Measurements from ENCODE around the gene TFCP2. TPM values are rescaled to one million over a fixed set of nuclear protein-coding genes. Genes with fewer than 3 reads are reported as not detected.

TFCP2 gene
- total and polyA plus RNA-seq, 7 experiments from 2014 or later, result 10.8 to 42.3 (median 27.4) TPM

GRCh38 chr12:51150777-51151176 is 22.2 kb downstream of the TFCP2 start:
- ATAC-seq (no peak), DNase-seq (no peak)
- H3K36me3 ChIP-seq (ENCODE audit: control insufficient read depth in 2 of 3, insufficient read depth in 3 of 3, low read length in 3 of 3), result no peaks in the 10 kb centered on the region
- peaks cover 0 to 14% (median 4%) of the 10 kb centered on the region in 5 donors for H3K36me3 Mint-ChIP-seq
- intact Hi-C loops (cut with micrococcal nuclease), result no loop called here
- no peaks in the 10 kb centered on the region for H3K27me3 Mint-ChIP-seq
- CTCF ChIA-PET, result no interaction called here
- H3K4me3 Mint-ChIP-seq, result no peak overlapping the region
- H3K4me1 ChIP-seq (ENCODE audit: control insufficient read depth in 2 of 2, insufficient read depth in 2 of 2, low read length in 2 of 2), result no peaks in the 10 kb centered on the region
- H3K4me1 Mint-ChIP-seq, result peaks cover 16 to 55% (median 43%) of the 10 kb centered on the region in 7 donors
- no peaks in the 10 kb centered on the region for H3K27me3 ChIP-seq (ENCODE audit: control insufficient read depth in 2 of 2, insufficient read depth in 2 of 2, low read length in 2 of 2)
- POLR2A ChIA-PET, result no interaction called here
- H3K9me3 Mint-ChIP-seq, result no peaks in the 10 kb centered on the region
- H3K9me3 ChIP-seq (ENCODE audit: control insufficient read depth in 2 of 3, low read length in 3 of 3), result no peaks in the 10 kb centered on the region
- no peak overlapping the region for H3K4me3 ChIP-seq (ENCODE audit: low read length)
- peak overlapping the region in 3 of 9 donors; percentile 19 to 79 (median 21) for H3K27ac Mint-ChIP-seq
- H3K27ac ChIP-seq (ENCODE audit: low read depth, low read length), result no peak overlapping the region

- Mint-ChIP-seq H3K36me3 (peaks cover 9 to 22% (median 17%) of the 10 kb centered on the region in 5 donors), H3K9me3 (peaks cover 0 to 8% (median 0%) of the 10 kb centered on the region in 11 donors), H3K27me3 (no peaks in the 10 kb centered on the region), H3K27ac (peak overlapping the region in 1 of 9 donors; percentile 22), H3K4me1 (peaks cover 16 to 56% (median 46%) of the 10 kb centered on the region in 7 donors), H3K4me3 (no peak overlapping the region)
- no peaks in the 10 kb centered on the region for H3K36me3 ChIP-seq (ENCODE audit: control insufficient read depth in 2 of 3, insufficient read depth in 3 of 3, low read length in 3 of 3)
- no peaks in the 10 kb centered on the region for H3K27me3 ChIP-seq (ENCODE audit: control insufficient read depth in 2 of 2, insufficient read depth in 2 of 2, low read length in 2 of 2)
- intact Hi-C loops (cut with micrococcal nuclease), result no loop called here
- H3K9me3 ChIP-seq (ENCODE audit: control insufficient read depth in 2 of 3, low read length in 3 of 3), result no peaks in the 10 kb centered on the region
- no peaks in the 10 kb centered on the region for H3K4me1 ChIP-seq (ENCODE audit: control insufficient read depth in 2 of 2, insufficient read depth in 2 of 2, low read length in 2 of 2)
- ChIA-PET POLR2A (no interaction called here), CTCF (no interaction called here)
- DNase-seq (no peak), ATAC-seq (no peak)
- no peak overlapping the region for H3K27ac ChIP-seq (ENCODE audit: low read depth, low read length)
- H3K4me3 ChIP-seq (ENCODE audit: low read length), result no peak overlapping the region
Measured at GRCh38 chr12:51147309-51147708, 25.6 kb downstream of the TFCP2 start.

- peaks cover 0 to 8% (median 0%) of the 10 kb centered on the region in 11 donors for H3K9me3 Mint-ChIP-seq
- Histone ChIP-seq H3K27me3 (ENCODE audit: control insufficient read depth in 2 of 2, insufficient read depth in 2 of 2, low read length in 2 of 2) (no peaks in the 10 kb centered on the region), H3K9me3 (ENCODE audit: control insufficient read depth in 2 of 3, low read length in 3 of 3) (no peaks in the 10 kb centered on the region), H3K4me3 (ENCODE audit: low read length) (no peak overlapping the region), H3K36me3 (ENCODE audit: control insufficient read depth in 2 of 3, insufficient read depth in 3 of 3, low read length in 3 of 3) (peaks cover 0 to 8% (median 0%) of the 10 kb centered on the region in 3 experiments), H3K4me1 (ENCODE audit: control insufficient read depth in 2 of 2, insufficient read depth in 2 of 2, low read length in 2 of 2) (no peaks in the 10 kb centered on the region), H3K27ac (ENCODE audit: low read depth, low read length) (no peak overlapping the region)
- intact Hi-C loops (cut with micrococcal nuclease), result no loop called here
- H3K36me3 Mint-ChIP-seq, result peaks cover 9 to 29% (median 17%) of the 10 kb centered on the region in 5 donors
- CTCF ChIA-PET, result no interaction called here
- no peak overlapping the region for H3K4me3 Mint-ChIP-seq
- no peaks in the 10 kb centered on the region for H3K27me3 Mint-ChIP-seq
- peak overlapping the region in 2 of 9 donors; percentile 26 to 39 for H3K27ac Mint-ChIP-seq
- ATAC-seq (no peak), DNase-seq (no peak)
- peaks cover 0 to 15% (median 11%) of the 10 kb centered on the region in 7 donors for H3K4me1 Mint-ChIP-seq
- POLR2A ChIA-PET, result no interaction called here
Measured at GRCh38 chr12:51139292-51139844, 33.6 kb downstream of the TFCP2 start.

- ATAC-seq (no peak), DNase-seq (no peak)
- Histone ChIP-seq H3K27me3 (ENCODE audit: control insufficient read depth in 2 of 2, insufficient read depth in 2 of 2, low read length in 2 of 2) (no peaks in the 10 kb centered on the region), H3K4me3 (ENCODE audit: low read length) (no peak overlapping the region), H3K27ac (ENCODE audit: low read depth, low read length) (no peak overlapping the region), H3K4me1 (ENCODE audit: control insufficient read depth in 2 of 2, insufficient read depth in 2 of 2, low read length in 2 of 2) (no peaks in the 10 kb centered on the region), H3K36me3 (ENCODE audit: control insufficient read depth in 2 of 3, insufficient read depth in 3 of 3, low read length in 3 of 3) (peaks cover 0 to under 1% (median 0%) of the 10 kb centered on the region in 3 experiments), H3K9me3 (ENCODE audit: control insufficient read depth in 2 of 3, low read length in 3 of 3) (no peaks in the 10 kb centered on the region)
- CTCF ChIA-PET, result no interaction called here
- peaks cover 0 to 4% (median 3%) of the 10 kb centered on the region in 5 donors for H3K36me3 Mint-ChIP-seq
- peaks cover 0 to 10% (median 0%) of the 10 kb centered on the region in 7 donors for H3K4me1 Mint-ChIP-seq
- H3K9me3 Mint-ChIP-seq, result peaks cover 0 to 1% (median 0%) of the 10 kb centered on the region in 11 donors
- no peak overlapping the region for H3K4me3 Mint-ChIP-seq
- intact Hi-C loops (cut with micrococcal nuclease), result no loop called here
- H3K27ac Mint-ChIP-seq, result peak overlapping the region in 2 of 9 donors; percentile 45 to 65
- no peaks in the 10 kb centered on the region for H3K27me3 Mint-ChIP-seq
- POLR2A ChIA-PET, result interaction anchor here (0.6 kb wide), 1 partner anchor 108 kb away, joined by 3 read pairs; no protein-coding TSS in a partner anchor
Measured at GRCh38 chr12:51132693-51133092, 40.2 kb downstream of the TFCP2 start.

GRCh38 chr12:51131745-51132521 is 41.0 kb downstream of the TFCP2 start:
- H3K9me3 ChIP-seq (ENCODE audit: control insufficient read depth in 2 of 3, low read length in 3 of 3), result no peaks in the 10 kb centered on the region
- H3K36me3 Mint-ChIP-seq, result peaks cover 0 to 4% (median 3%) of the 10 kb centered on the region in 5 donors
- peak overlapping the region in 4 of 9 donors; percentile 6 to 53 (median 14) for H3K27ac Mint-ChIP-seq
- peaks cover 0 to 1% (median 0%) of the 10 kb centered on the region in 11 donors for H3K9me3 Mint-ChIP-seq
- no peaks in the 10 kb centered on the region for H3K4me1 ChIP-seq (ENCODE audit: control insufficient read depth in 2 of 2, insufficient read depth in 2 of 2, low read length in 2 of 2)
- H3K4me3 Mint-ChIP-seq, result no peak overlapping the region
- CTCF ChIA-PET, result interaction anchor here (0.7 kb wide), 1 partner anchor 147 kb away, joined by 3 read pairs; no protein-coding TSS in a partner anchor
- H3K27ac ChIP-seq (ENCODE audit: low read depth, low read length), result no peak overlapping the region
- POLR2A ChIA-PET, result interaction anchor here (0.7 kb wide), 1 partner anchor 56 kb away, joined by 3 read pairs; no protein-coding TSS in a partner anchor
- H3K36me3 ChIP-seq (ENCODE audit: control insufficient read depth in 2 of 3, insufficient read depth in 3 of 3, low read length in 3 of 3), result no peaks in the 10 kb centered on the region
- DNase-seq (no peak), ATAC-seq (no peak)
- peaks cover 0 to 15% (median 5%) of the 10 kb centered on the region in 7 donors for H3K4me1 Mint-ChIP-seq
- H3K27me3 ChIP-seq (ENCODE audit: control insufficient read depth in 2 of 2, insufficient read depth in 2 of 2, low read length in 2 of 2), result no peaks in the 10 kb centered on the region
- no peak overlapping the region for H3K4me3 ChIP-seq (ENCODE audit: low read length)
- intact Hi-C loops (cut with micrococcal nuclease), result no loop called here
- H3K27me3 Mint-ChIP-seq, result no peaks in the 10 kb centered on the region

GRCh38 chr12:51128919-51129318 is 44.0 kb downstream of the TFCP2 start:
- Mint-ChIP-seq H3K27me3 (no peaks in the 10 kb centered on the region), H3K36me3 (peaks cover 6 to 17% (median 10%) of the 10 kb centered on the region in 5 donors), H3K9me3 (peaks cover 0 to 1% (median 0%) of the 10 kb centered on the region in 11 donors), H3K27ac (peak overlapping the region in 1 of 9 donors; percentile 70), H3K4me3 (no peak overlapping the region), H3K4me1 (peaks cover 0 to 23% (median 7%) of the 10 kb centered on the region in 7 donors)
- Histone ChIP-seq H3K27me3 (ENCODE audit: control insufficient read depth in 2 of 2, insufficient read depth in 2 of 2, low read length in 2 of 2) (no peaks in the 10 kb centered on the region), H3K4me1 (ENCODE audit: control insufficient read depth in 2 of 2, insufficient read depth in 2 of 2, low read length in 2 of 2) (no peaks in the 10 kb centered on the region), H3K27ac (ENCODE audit: low read depth, low read length) (no peak overlapping the region), H3K9me3 (ENCODE audit: control insufficient read depth in 2 of 3, low read length in 3 of 3) (no peaks in the 10 kb centered on the region), H3K36me3 (ENCODE audit: control insufficient read depth in 2 of 3, insufficient read depth in 3 of 3, low read length in 3 of 3) (peaks cover 0 to 8% (median 0%) of the 10 kb centered on the region in 3 experiments), H3K4me3 (ENCODE audit: low read length) (no peak overlapping the region)
- DNase-seq (no peak), ATAC-seq (no peak)
- intact Hi-C loops (cut with micrococcal nuclease), result loop anchor here in 1 of 2 donors (5.0 kb wide), 1 partner anchor 43 kb away; the partner anchor contains the start of gene TFCP2
- ChIA-PET CTCF (no interaction called here), POLR2A (no interaction called here)

Measured in naive thymus-derived CD4-positive, alpha-beta T cell (primary cell).